K562 (cell line): ENCODE measurements around the gene XRCC2. TPM values are rescaled to one million over a fixed set of nuclear protein-coding genes. Genes with fewer than 3 reads are reported as not detected.
A peak's percentile ranks its signal among the peaks of the same experiment; 100 is the strongest.

ENCODE experiments used
- ATAC-seq: fragments of 200-7000 bp; cut with Tn5 transposase; 3 replicates; pipeline ENCODE4 v1.9.1; 2020; ENCODE audit warnings: moderate library complexity
- BruUV-seq: library from RNA; stranded (reverse); fragments of 400-500 nt; replicated peaks from 2 replicates; lab custom pipeline; 2021; lab: Mats Ljungman, UMichigan
- CTCF ChIA-PET: fragments of 300-600 bp; formaldehyde crosslinking; extraction: SDS; loops from one replicate; lab custom pipeline; 2021; ENCODE audit warnings: low intra/inter-chr PET ratio; lab: Yijun Ruan, JAX
- POLR2A ChIA-PET: fragments of 300-600, 350-650 bp; sonication (Branson Sonifier 250); formaldehyde crosslinking; extraction: SDS; loops from one replicate; lab custom pipeline; 2021; ENCODE audit warnings: antibody characterized with exemption, inconsistent platforms; lab: Yijun Ruan, JAX
- DNase-seq, 4 experiments: peaks; one replicate each; pipeline versions ENCODE4 v3.0.0 to v3.0.0-alpha.2; 2011 to 2018; ENCODE audit warnings: low spot score in 3 of 4, mixed read lengths in 3 of 4; ENCODE audit errors: extremely low read depth in 1 of 4
- FAIRE-seq: peaks from 2 replicates; lab custom pipeline; 2011; peaks lifted over from hg19 to GRCh38; lab: Jason Lieb, UNC
- H2AFZ ChIP-seq: 2 replicates; pipeline ENCODE4 v1.6.0; 2011; ENCODE audit warnings: low read depth, low read length, control low read depth, inconsistent platforms
- H3K27ac ChIP-seq: fragments of 200-600 bp; 3 replicates; pipeline ENCODE4 v1.8.0; 2011; ENCODE audit warnings: low read depth, mild to moderate bottlenecking, control low read depth, inconsistent platforms, low read length, moderate library complexity, mixed read lengths; ENCODE audit errors: extremely low read depth
- H3K27me3 ChIP-seq, 2 experiments: fragments of 300-600 bp in 1 of 2; 2 replicates in 1 of 2; 3 replicates in 1 of 2; pipeline versions ENCODE4 v1.6.0 to v1.8.0; 2011; ENCODE audit warnings: inconsistent platforms in 2 of 2, low read length in 2 of 2, mild to moderate bottlenecking in 1 of 2, mixed read lengths in 1 of 2, moderate library complexity in 1 of 2; ENCODE audit not compliant: control insufficient read depth in 2 of 2, insufficient read depth in 2 of 2
- H3K36me3 ChIP-seq: fragments of 300-600 bp; 3 replicates; pipeline ENCODE4 v1.8.0; 2011; ENCODE audit warnings: mild to moderate bottlenecking, low read length, inconsistent platforms; ENCODE audit not compliant: control insufficient read depth, insufficient read depth
- H3K4me1 ChIP-seq, 2 experiments: fragments of 200-600 bp in 1 of 2; replicated peaks in 1 of 2; 2 replicates in 1 of 2; 3 replicates in 1 of 2; pipeline versions ENCODE4 v1.5.1 to v1.8.0; 2011; ENCODE audit warnings: inconsistent platforms in 2 of 2, low read length in 2 of 2, mild to moderate bottlenecking in 1 of 2, mixed read lengths in 1 of 2, moderate library complexity in 1 of 2; ENCODE audit not compliant: control insufficient read depth in 2 of 2, insufficient read depth in 2 of 2
- H3K4me2 ChIP-seq: 2 replicates; pipeline ENCODE4 v1.6.1; 2011; ENCODE audit warnings: low read length, control low read depth, inconsistent platforms, mixed read lengths; ENCODE audit not compliant: insufficient read depth
- H3K4me3 ChIP-seq: fragments of 200-600 bp; sonication (generic), shearing (Covaris generic); 2 replicates; pipeline ENCODE4 v1.5.1; 2016; ENCODE audit warnings: control low read depth, inconsistent platforms
- H3K79me2 ChIP-seq: fragments of 200-600 bp; 3 replicates; pipeline ENCODE4 v1.8.0; 2011; ENCODE audit warnings: low read length, inconsistent platforms; ENCODE audit not compliant: control insufficient read depth, insufficient read depth
- H3K9ac ChIP-seq, 2 experiments: 2 replicates each; pipeline versions ENCODE4 v1.6.0 to v1.6.1; 2011; ENCODE audit warnings: low read depth in 2 of 2, low read length in 2 of 2, control low read depth in 1 of 2, inconsistent platforms in 1 of 2, mild to moderate bottlenecking in 1 of 2, mixed read lengths in 1 of 2; ENCODE audit not compliant: insufficient read depth in 1 of 2
- H3K9me1 ChIP-seq: one replicate; pipeline ENCODE4 v1.6.0; 2011; ENCODE audit warnings: inconsistent platforms, mild to moderate bottlenecking, low read length, moderate library complexity; ENCODE audit not compliant: control insufficient read depth, insufficient read depth
- H3K9me3 ChIP-seq: replicated peaks from 2 replicates; pipeline ENCODE4 v1.5.1; 2011; ENCODE audit warnings: low read depth, low read length, inconsistent platforms; ENCODE audit not compliant: control insufficient read depth, insufficient read depth
- H4K20me1 ChIP-seq: replicated peaks from 2 replicates; pipeline ENCODE4 v1.6.1; 2011; ENCODE audit warnings: low read length, inconsistent platforms, mixed read lengths; ENCODE audit not compliant: control insufficient read depth, insufficient read depth
- ARNT ChIP-seq, 2 experiments: fragments of 450-650 bp; IDR thresholded peaks; 2 replicates each; pipeline ENCODE4 v1.6.1; 2016; ENCODE audit warnings: mild to moderate bottlenecking in 1 of 2
- CSDE1 ChIP-seq, 2 experiments: fragments of 450-650 bp; IDR thresholded peaks; 2 replicates each; pipeline ENCODE4 v1.6.1; 2016; ENCODE audit warnings: mild to moderate bottlenecking in 1 of 2
- DPF2 ChIP-seq: fragments of 450-650 bp; IDR thresholded peaks from 2 replicates; pipeline ENCODE4 v1.6.1; 2016
- KAT2B ChIP-seq: IDR thresholded peaks from one replicate; pipeline ENCODE4 v1.6.1; 2012; ENCODE audit warnings: low read depth, mild to moderate bottlenecking, control low read depth, inconsistent platforms, low read length, moderate library complexity
- LEF1 ChIP-seq: fragments of 450-650 bp; IDR thresholded peaks from 2 replicates; pipeline ENCODE4 v1.6.1; 2016; ENCODE audit warnings: mild to moderate bottlenecking
- TEAD4 ChIP-seq, 2 experiments: sonication (generic) in 1 of 2; formaldehyde crosslinking in 1 of 2; IDR thresholded peaks; 2 replicates each; pipeline versions ENCODE4 v1.6.1 to v1.8.0; 2012 to 2022; ENCODE audit warnings: borderline replicate concordance in 1 of 2, inconsistent platforms in 1 of 2, low read length in 1 of 2, mild to moderate bottlenecking in 1 of 2, missing genetic modification reagents in 1 of 2
- ZKSCAN3 ChIP-seq: fragments of 250-450 bp; sonication (Bioruptor Pico); IDR thresholded peaks from 2 replicates; pipeline ENCODE4 v1.4.0; 2020
- ZNF512 ChIP-seq: IDR thresholded peaks from 2 replicates; pipeline ENCODE4 v1.6.1; 2016; ENCODE audit warnings: missing genetic modification characterization, missing compliant biosample characterization
- ZNF79 ChIP-seq: fragments of 250-450 bp; sonication (Bioruptor Pico); IDR thresholded peaks from 2 replicates; pipeline ENCODE4 v1.4.0; 2020; ENCODE audit warnings: low read depth, mild to moderate bottlenecking, moderate library complexity
- WGBS: fragments of 100-300 bp; shearing (Covaris generic); methylation state at CpG from one replicate; pipeline ENCODE4 v1.1.6; 2016; ENCODE audit warnings: low coverage, mixed read lengths; ENCODE audit not compliant: insufficient coverage; ENCODE audit errors: missing lambda C conversion rate; 5-methylcytosine and 5-hydroxymethylcytosine counted together
- in situ Hi-C: fragments of 300-500 bp; cut with MboI; formaldehyde crosslinking; loops from 4 replicates; pipeline ENCODE4 v1.15.0; 2018; ENCODE audit warnings: inconsistent platforms, mixed read lengths
- intact Hi-C: fragments of 100-400 bp; cut with micrococcal nuclease; formaldehyde crosslinking; loops from 2 replicates; pipeline ENCODE4 v1.14.2; 2022
- polyA plus RNA-seq, 8 experiments: library from polyadenylated mRNA; depleted of rRNA in 4 of 8; stranded (reverse) in 5 of 8; unstranded in 3 of 8; fragments of >200 nt; fragmentation: Nextera tagmentation in 2 of 8; fragmentation: Illumina TruSeq in 1 of 8; extraction: Ambion mirVana in 2 of 8; extraction: Trizol in 1 of 8; gene quantifications; 2 replicates each; pipeline versions ENCODE4 v1.2.1 to v1.2.3, GENCODE V29; 2011 to 2014; ENCODE audit warnings: inconsistent platforms in 1 of 8, missing spikeins in 1 of 8
- total RNA-seq, 7 experiments: library from RNA; depleted of rRNA in 6 of 7; stranded (reverse); fragments of >200 nt in 6 of 7; fragmentation: Illumina TruSeq in 2 of 7; extraction: Trizol in 2 of 7; gene quantifications; 2 replicates each; pipeline versions ENCODE4 v1.2.1 to v1.2.3, GENCODE V29; 2011 to 2021; ENCODE audit warnings: low replicate concordance in 1 of 7
- TF ChIP-seq, protein P1 (sequence below): sonication (generic); IDR thresholded peaks from 2 replicates; pipeline ENCODE4 v1.6.1; 2016

Gene XRCC2
- total and polyA plus RNA-seq, 9 of the 15 experiments (the other 6 are each of a cell fraction or from before 2014, with no cell fraction given) = 16.2 to 58.0 (median 39.8) TPM

DNA sequence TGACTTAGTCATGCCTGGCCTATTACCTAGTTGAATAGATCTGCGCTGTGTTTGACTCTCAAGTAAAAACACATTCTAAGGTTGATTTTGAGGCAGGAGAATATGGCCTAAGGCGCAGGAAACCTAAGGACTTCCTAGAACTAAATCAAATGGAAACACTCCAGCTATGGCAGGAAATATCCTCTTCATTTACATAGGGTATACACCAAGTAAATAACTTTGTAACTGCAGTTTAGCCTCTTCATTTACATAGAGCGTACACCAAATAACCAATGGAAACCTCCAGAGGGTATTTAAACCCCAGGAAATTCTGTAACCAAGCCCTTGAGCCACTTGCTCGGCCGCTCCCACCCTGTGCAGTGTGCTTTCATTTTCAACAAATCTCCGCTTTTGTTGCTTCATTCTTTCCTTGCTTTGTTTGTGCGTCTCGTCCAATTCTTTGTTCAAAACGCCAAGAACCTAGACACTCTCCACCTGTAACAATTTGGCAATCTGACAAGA is 35.6 kb upstream of the XRCC2 start:
- in situ Hi-C loops = no loop called here
- Histone ChIP-seq H3K36me3 (no peaks in the 10 kb centered on the region), H3K4me1 (peaks cover 0 to 4% of the 10 kb centered on the region in 2 experiments; a peak in 2 of 5 replicates), H3K27me3 (peaks cover 7 to 10% of the 10 kb centered on the region in 2 experiments; a peak in 3 of 5 replicates), H3K9me1 (no peaks in the 10 kb centered on the region), H3K79me2 (no peaks in the 10 kb centered on the region), H3K4me2 (no peak overlapping the region; the same call in 1 of the 2 replicates), H3K9ac (no peak overlapping the region), H3K9me3 (no peaks in the 10 kb centered on the region), H2AFZ (peak overlapping the region; percentile 49), H3K27ac (no peak overlapping the region), H4K20me1 (no peaks in the 10 kb centered on the region), H3K4me3 (no peak overlapping the region)
- FAIRE-seq (no peak), DNase-seq (no peak), ATAC-seq (no peak)
- no TSS peak for BruUV-seq
- intact Hi-C loops = loop anchor here (10.0 kb wide), 2 partner anchors 113 to 547 kb away; no protein-coding TSS in a partner anchor
- ChIA-PET CTCF (no interaction called here), POLR2A (interaction anchor here (0.6 to 0.8 kb wide), 2 partner anchors 15 kb away, joined by 3 read pairs; no protein-coding TSS in a partner anchor)
- WGBS = 61% methylated on average over 9 of the region's 9 CpGs
- TF ChIP-seq, protein P1, sequence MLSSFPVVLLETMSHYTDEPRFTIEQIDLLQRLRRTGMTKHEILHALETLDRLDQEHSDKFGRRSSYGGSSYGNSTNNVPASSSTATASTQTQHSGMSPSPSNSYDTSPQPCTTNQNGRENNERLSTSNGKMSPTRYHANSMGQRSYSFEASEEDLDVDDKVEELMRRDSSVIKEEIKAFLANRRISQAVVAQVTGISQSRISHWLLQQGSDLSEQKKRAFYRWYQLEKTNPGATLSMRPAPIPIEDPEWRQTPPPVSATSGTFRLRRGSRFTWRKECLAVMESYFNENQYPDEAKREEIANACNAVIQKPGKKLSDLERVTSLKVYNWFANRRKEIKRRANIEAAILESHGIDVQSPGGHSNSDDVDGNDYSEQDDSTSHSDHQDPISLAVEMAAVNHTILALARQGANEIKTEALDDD = 0 out of 2 replicates have a peak, but pooled peaks have one; percentile 1
- TF ChIP-seq KAT2B = no peak
- TF ChIP-seq ARNT (IDR thresholded peaks at IDR 0.05) = 0 out of 4 replicates have a peak, but pooled peaks of 1 of the 2 experiments have one; percentile 41
- TF ChIP-seq LEF1 = no peak
- 0 out of 2 replicates have a peak, but pooled peaks have one; percentile 13 for TF ChIP-seq DPF2
- no peak for TF ChIP-seq ZNF512 (tag)
- TF ChIP-seq CSDE1 (IDR thresholded peaks at IDR 0.05) = no peak
- TF ChIP-seq ZKSCAN3 (CRISPR knock-in tag) = no peak
- 0 out of 2 replicates have a peak, but pooled peaks have one; percentile 1 for TF ChIP-seq TEAD4 (IDR thresholded peaks at IDR 0.05; ENCODE audit: low read length)
- no peak for TF ChIP-seq TEAD4 (CRISPR knock-in tag; IDR thresholded peaks at IDR 0.05; ENCODE audit: borderline replicate concordance)
- no peak for TF ChIP-seq ZNF79 (CRISPR knock-in tag)
- TF ChIP-seq, all 486 proteins: peak for 4
